Esophagus squamous epithelium (tissue), 5 donors: ENCODE data around the gene GDPD2. TPM values are rescaled to one million over a fixed set of nuclear protein-coding genes. Genes with fewer than 3 reads are reported as not detected.

Source experiments
- DNase-seq: peaks from one replicate; lab custom pipeline; 2025; lab: John Stamatoyannopoulos, UW
- H3K27ac ChIP-seq, 4 donors: fragments of 200-600 bp; sonication (generic); one replicate each; pipeline ENCODE4 v1.5.1; 2016 to 2019; ENCODE audit warnings: mild to moderate bottlenecking in 1 of 4
- H3K27me3 ChIP-seq, 4 donors: fragments of 200-600 bp; sonication (generic); 1 replicate in 3 of 4; 2 replicates in 1 of 4; pipeline versions ENCODE4 v1.5.1 to v1.6.0; 2017 to 2021; ENCODE audit warnings: antibody characterized with exemption in 1 of 4
- H3K36me3 ChIP-seq, 3 donors: fragments of 200-600 bp; sonication (generic); one replicate each; pipeline ENCODE4 v1.5.1; 2016 to 2019
- H3K4me1 ChIP-seq, 3 donors: fragments of 200-600 bp; sonication (generic); one replicate each; pipeline ENCODE4 v1.5.1; 2017 to 2019
- H3K4me3 ChIP-seq, 4 donors: fragments of 200-600 bp; sonication (generic); 1 replicate in 3 of 4; 2 replicates in 1 of 4; pipeline ENCODE4 v1.5.1; 2016 to 2019; ENCODE audit warnings: mild to moderate bottlenecking in 2 of 4, moderate library complexity in 1 of 4
- H3K9me3 ChIP-seq, 3 donors: fragments of 200-600 bp; sonication (generic); one replicate each; pipeline ENCODE4 v1.5.1; 2016 to 2019
- POLR2A ChIP-seq, 4 donors: fragments of 450-650 bp; IDR thresholded peaks; one replicate each; pipeline ENCODE4 v1.6.1; 2017; ENCODE audit warnings: antibody characterized with exemption in 4 of 4, mild to moderate bottlenecking in 4 of 4, moderate library complexity in 3 of 4
- WGBS, 2 donors: methylation state at CpG; one replicate each; pipeline ENCODE4 v1.1.5; 2018; 5-methylcytosine and 5-hydroxymethylcytosine counted together
- intact Hi-C: fragments of 100-400 bp; cut with DNase I; formaldehyde crosslinking; loops from one replicate; pipeline ENCODE4 v1.15.0; 2022
- total RNA-seq, 4 donors: library from RNA; depleted of rRNA; stranded (reverse); fragments of >200 nt; gene quantifications; one replicate each; pipeline ENCODE4 v1.1.0, GENCODE V29; 2016
- TF ChIP-seq, protein P1 (sequence below), 6 experiments: fragments of 450-650 bp in 4 of 6; fragments of 200-600 bp in 2 of 6; sonication (generic) in 2 of 6; IDR thresholded peaks; one replicate each; pipeline ENCODE4 v1.5.1; 2016 to 2019; ENCODE audit warnings: antibody characterized with exemption in 6 of 6, mild to moderate bottlenecking in 4 of 6, moderate library complexity in 4 of 6
- donor health status: DM: yes; HTN: yes; CAD: no.

GDPD2 gene
- total RNA-seq, 4 donors from 2014 or later: 1.3 to 2.3 TPM; not detected in 2

DNA sequence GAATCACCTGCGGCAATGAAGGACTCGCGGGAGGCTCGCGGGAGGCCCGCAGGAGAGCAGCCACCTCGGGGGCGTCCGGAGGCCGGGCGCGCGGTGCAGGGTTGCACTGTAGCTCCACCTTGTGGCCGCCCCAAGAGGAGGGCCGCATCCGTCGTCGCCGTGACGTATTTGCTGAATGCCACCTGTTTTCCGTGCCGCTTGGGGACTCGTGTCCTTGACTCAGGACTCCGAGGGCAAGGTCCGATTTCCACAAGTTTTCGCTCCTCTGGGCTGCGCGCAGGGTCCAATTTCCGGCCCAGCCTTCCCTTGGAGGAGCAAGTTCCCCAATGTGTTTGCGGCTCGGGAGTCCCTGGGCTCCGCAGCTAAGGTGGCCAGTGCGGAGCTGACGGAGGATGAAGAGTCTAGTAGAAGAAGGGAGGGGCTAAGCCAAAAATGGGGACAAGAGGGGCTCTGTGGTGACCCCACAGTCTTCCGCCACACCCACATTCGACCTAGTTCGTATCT, 10.8 kb downstream of the GDPD2 start:
- no peak for TF ChIP-seq POLR2A (IDR thresholded peaks at IDR 0.05)
- TF ChIP-seq, protein P1, sequence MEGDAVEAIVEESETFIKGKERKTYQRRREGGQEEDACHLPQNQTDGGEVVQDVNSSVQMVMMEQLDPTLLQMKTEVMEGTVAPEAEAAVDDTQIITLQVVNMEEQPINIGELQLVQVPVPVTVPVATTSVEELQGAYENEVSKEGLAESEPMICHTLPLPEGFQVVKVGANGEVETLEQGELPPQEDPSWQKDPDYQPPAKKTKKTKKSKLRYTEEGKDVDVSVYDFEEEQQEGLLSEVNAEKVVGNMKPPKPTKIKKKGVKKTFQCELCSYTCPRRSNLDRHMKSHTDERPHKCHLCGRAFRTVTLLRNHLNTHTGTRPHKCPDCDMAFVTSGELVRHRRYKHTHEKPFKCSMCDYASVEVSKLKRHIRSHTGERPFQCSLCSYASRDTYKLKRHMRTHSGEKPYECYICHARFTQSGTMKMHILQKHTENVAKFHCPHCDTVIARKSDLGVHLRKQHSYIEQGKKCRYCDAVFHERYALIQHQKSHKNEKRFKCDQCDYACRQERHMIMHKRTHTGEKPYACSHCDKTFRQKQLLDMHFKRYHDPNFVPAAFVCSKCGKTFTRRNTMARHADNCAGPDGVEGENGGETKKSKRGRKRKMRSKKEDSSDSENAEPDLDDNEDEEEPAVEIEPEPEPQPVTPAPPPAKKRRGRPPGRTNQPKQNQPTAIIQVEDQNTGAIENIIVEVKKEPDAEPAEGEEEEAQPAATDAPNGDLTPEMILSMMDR (IDR thresholded peaks at IDR 0.05): peak; percentile 42 to 81 (median 64)
- WGBS, 2 donors: 0 to 41% methylated on average over 8 to 24 of the region's 37 CpGs
- Histone ChIP-seq H3K4me3 (peak overlapping the region; percentile 48 to 65 (median 59)), H3K9me3 (no peaks in the 10 kb centered on the region), H3K27ac (peak overlapping the region; percentile 59 to 88 (median 84)), H3K4me1 (peaks cover 3 to 24% (median 3%) of the 10 kb centered on the region in 3 donors), H3K36me3 (no peaks in the 10 kb centered on the region), H3K27me3 (no peaks in the 10 kb centered on the region)
- peak; percentile 9 for DNase-seq
- intact Hi-C loops: no loop called here

DNA sequence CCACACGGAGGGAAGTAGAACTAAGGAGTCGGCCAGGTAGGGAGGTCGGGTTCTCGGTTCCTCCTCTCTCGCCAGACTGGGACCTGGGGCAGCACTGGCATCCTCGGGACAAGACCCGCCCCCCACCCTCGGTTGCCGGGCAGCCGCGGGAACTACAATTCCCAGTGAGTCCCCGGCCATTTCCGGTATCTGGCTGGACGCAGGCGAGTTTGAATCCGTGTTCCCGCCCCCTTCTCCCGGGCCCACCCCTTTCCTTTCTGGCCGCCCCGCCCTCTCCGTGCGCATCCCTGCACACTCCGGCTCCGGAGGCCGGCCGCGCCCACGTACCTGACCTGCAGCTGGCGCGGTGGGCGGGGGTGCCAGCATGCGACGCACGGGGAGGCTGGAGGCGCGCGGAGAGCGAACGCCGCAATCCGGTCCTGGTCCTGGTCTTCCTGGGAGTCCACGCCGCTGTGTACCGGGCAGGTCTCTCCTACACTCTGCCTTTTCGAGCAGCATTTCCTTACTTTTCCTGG, 11.3 kb downstream of the GDPD2 start:
- no peaks in the 10 kb centered on the region for H3K9me3 ChIP-seq
- TF ChIP-seq, protein P1 (IDR thresholded peaks at IDR 0.05): no peak
- peak in 1 of 4 donors; percentile 57 for TF ChIP-seq POLR2A (IDR thresholded peaks at IDR 0.05)
- 0 to 63% methylated on average over 1 to 22 of the region's 45 CpGs for WGBS, 2 donors
- H3K36me3 ChIP-seq: no peaks in the 10 kb centered on the region
- peak; percentile 7 for DNase-seq
- H3K4me3 ChIP-seq: peak overlapping the region; percentile 48 to 65 (median 59)
- H3K27ac ChIP-seq: peak overlapping the region; percentile 59 to 88 (median 84)
- H3K4me1 ChIP-seq: peaks cover 3 to 28% (median 3%) of the 10 kb centered on the region in 3 donors
- H3K27me3 ChIP-seq: no peaks in the 10 kb centered on the region
- intact Hi-C loops: no loop called here

DNA sequence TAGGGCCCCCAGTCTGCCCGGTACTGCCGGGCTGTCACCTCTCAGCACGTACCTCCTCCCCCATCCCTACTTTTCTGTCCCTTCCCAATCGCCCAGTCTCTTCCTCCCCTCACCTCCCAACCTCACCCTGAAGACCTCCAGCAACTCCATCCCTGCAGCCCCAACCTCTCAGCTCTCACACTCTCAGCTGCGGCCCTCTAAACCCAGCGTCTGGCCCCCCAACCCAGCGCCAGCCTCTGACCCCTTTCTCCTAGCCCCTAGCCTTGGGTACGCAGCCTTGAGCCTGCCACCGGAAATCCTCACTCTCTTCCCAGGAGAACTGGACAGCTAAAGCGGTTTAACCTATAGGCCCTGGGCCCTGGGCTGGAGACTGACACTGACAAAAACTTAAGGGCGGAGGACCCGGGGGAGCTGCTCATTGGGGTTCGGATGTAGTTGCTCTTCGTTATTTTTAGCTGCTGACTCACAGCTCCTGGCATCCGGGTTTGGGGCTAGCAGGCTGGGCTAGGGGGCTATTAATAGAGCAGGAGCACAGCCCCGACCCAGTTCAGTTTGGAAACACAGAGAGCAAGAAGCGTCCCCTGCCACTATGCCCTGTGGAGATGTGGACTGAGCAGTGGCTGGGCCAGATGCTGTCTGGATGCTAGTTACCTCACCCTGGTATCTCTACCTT, 11.9 kb downstream of the GDPD2 start:
- 13 to 61% methylated on average over 7 of the region's 17 CpGs for WGBS, 2 donors
- Histone ChIP-seq H3K36me3 (no peaks in the 10 kb centered on the region), H3K27ac (peak overlapping the region; percentile 59 to 88 (median 84)), H3K9me3 (no peaks in the 10 kb centered on the region), H3K27me3 (no peaks in the 10 kb centered on the region), H3K4me1 (peaks cover 3 to 28% (median 3%) of the 10 kb centered on the region in 3 donors), H3K4me3 (peak overlapping the region; percentile 48 to 65 (median 59))
- TF ChIP-seq POLR2A (IDR thresholded peaks at IDR 0.05): no peak
- TF ChIP-seq, protein P1 (IDR thresholded peaks at IDR 0.05): no peak
- intact Hi-C loops: no loop called here
- no peak for DNase-seq

DNA sequence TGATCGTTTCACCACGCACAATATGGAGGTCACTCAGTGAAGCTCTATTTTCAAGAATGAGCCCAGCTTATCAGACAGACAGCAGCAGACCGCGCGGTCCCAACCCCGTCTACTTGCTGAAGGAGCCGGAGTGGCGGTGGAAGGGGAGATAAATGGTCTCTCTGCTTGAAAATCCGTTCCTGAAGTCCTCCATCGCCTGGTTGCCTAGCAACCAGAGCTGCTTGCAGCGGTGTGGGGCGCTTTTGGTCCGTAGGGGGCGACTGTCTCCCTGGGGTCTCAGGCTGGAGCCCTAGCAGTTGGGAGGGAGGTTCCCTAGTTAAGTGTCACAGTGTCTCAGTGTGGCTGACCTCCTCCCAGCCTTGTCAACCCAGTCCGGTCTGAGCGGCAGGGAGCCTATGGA, 13.2 kb downstream of the GDPD2 start:
- H3K27ac ChIP-seq: no peak overlapping the region
- intact Hi-C loops: no loop called here
- H3K4me3 ChIP-seq: no peak overlapping the region
- peaks cover 3 to 28% (median 3%) of the 10 kb centered on the region in 3 donors for H3K4me1 ChIP-seq
- H3K36me3 ChIP-seq: no peaks in the 10 kb centered on the region
- peaks cover 0 to 6% (median 0%) of the 10 kb centered on the region in 4 donors for H3K27me3 ChIP-seq
- no peak for TF ChIP-seq POLR2A (IDR thresholded peaks at IDR 0.05)
- DNase-seq: no peak
- no peaks in the 10 kb centered on the region for H3K9me3 ChIP-seq
- WGBS, 2 donors: no CpG with 5 or more reads among the region's 16 CpGs

DNA sequence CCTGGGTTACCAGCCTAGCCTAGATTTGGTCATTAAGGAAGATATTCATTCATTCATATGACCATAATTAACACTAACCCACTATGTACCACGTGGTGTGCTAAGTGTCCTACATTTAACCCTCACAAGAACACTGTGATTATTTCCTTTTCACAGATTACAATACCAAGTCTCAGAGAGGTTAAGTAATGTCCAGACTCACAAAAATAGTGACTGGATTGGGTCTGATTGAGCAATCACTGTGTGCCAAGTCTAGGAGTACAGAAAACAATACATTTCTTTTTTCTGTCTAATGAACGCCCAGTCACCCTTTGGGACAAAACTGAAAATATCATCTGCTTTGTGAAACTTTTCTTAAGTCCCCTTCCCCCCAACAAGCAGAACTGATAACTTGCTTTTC, 13.9 kb downstream of the GDPD2 start:
- WGBS, 2 donors: 31 to 32% methylated on average over 2 of the region's 2 CpGs
- intact Hi-C loops: no loop called here
- TF ChIP-seq POLR2A (IDR thresholded peaks at IDR 0.05): no peak
- TF ChIP-seq, protein P1 (IDR thresholded peaks at IDR 0.05): no peak
- no peak overlapping the region for H3K27ac ChIP-seq
- H3K9me3 ChIP-seq: no peaks in the 10 kb centered on the region
- peaks cover 3 to 28% (median 3%) of the 10 kb centered on the region in 3 donors for H3K4me1 ChIP-seq
- H3K4me3 ChIP-seq: no peak overlapping the region
- H3K36me3 ChIP-seq: no peaks in the 10 kb centered on the region
- H3K27me3 ChIP-seq: peaks cover 0 to 11% (median 0%) of the 10 kb centered on the region in 4 donors
- DNase-seq: no peak
